GM18505 (cell line): ENCODE measurements around the gene ETV3L.
"Not testable (repeated sequence)": the region's sequence is repeated elsewhere in the genome, so short reads cannot be mapped to it uniquely, and the experiment has no call there.

Experiments used
- ATAC-seq: cut with Tn5 transposase; IDR thresholded peaks from one replicate; pipeline ENCODE4 v1.9.1; 2021; ENCODE audit not compliant: unreplicated experiment
- POLR2A ChIP-seq: IDR thresholded peaks from 4 replicates; pipeline ENCODE4 v1.6.1; 2011; ENCODE audit warnings: borderline replicate concordance; ENCODE audit not compliant: insufficient read depth, insufficient read length; ENCODE audit errors: extremely low read depth

Gene ETV3L

GRCh38 chr1:157091668-157092273, 7.8 kb downstream of the ETV3L start:
- no peak for TF ChIP-seq POLR2A
- ATAC-seq: no peak

- no peak for ATAC-seq
- no peak for TF ChIP-seq POLR2A
Measured at GRCh38 chr1:157091186-157091585, 8.4 kb downstream of the ETV3L start.

- no peak for ATAC-seq
- no peak for TF ChIP-seq POLR2A
Measured at GRCh38 chr1:157090771-157091170, 8.8 kb downstream of the ETV3L start.

GRCh38 chr1:157090196-157090647, 9.4 kb downstream of the ETV3L start:
- TF ChIP-seq POLR2A: no peak
- ATAC-seq: no peak

GRCh38 chr1:157089789-157090188, 9.8 kb downstream of the ETV3L start:
- no peak for ATAC-seq
- no peak for TF ChIP-seq POLR2A

- ATAC-seq: no peak
- no peak for TF ChIP-seq POLR2A
Measured at GRCh38 chr1:157088607-157089006, 11.0 kb downstream of the ETV3L start.

- TF ChIP-seq POLR2A: no peak
- no peak for ATAC-seq
Measured at GRCh38 chr1:157087030-157087429, 12.6 kb downstream of the ETV3L start.

- no peak for ATAC-seq
Measured at GRCh38 chr1:157086299-157086698, 13.3 kb downstream of the ETV3L start.

GRCh38 chr1:157085421-157085820, 14.2 kb downstream of the ETV3L start:
- no peak for TF ChIP-seq POLR2A
- no peak for ATAC-seq

More at GRCh38 chr1:157086299-157086698, 13.3 kb downstream of the ETV3L start:
- no peak for TF ChIP-seq POLR2A

GRCh38 chr1:157084720-157085119, 14.9 kb downstream of the ETV3L start:
- ATAC-seq: no peak
- TF ChIP-seq POLR2A: no peak

- no peak for ATAC-seq
- TF ChIP-seq POLR2A: no peak
Measured at GRCh38 chr1:157081707-157082106, 17.9 kb downstream of the ETV3L start.

- TF ChIP-seq POLR2A: no peak
- no peak for ATAC-seq
Measured at GRCh38 chr1:157080714-157081113, 18.9 kb downstream of the ETV3L start.

GRCh38 chr1:157077394-157077793, 22.2 kb downstream of the ETV3L start:
- no peak for ATAC-seq
- TF ChIP-seq POLR2A: no peak

- ATAC-seq: no peak
- TF ChIP-seq POLR2A: no peak
Measured at GRCh38 chr1:157073944-157074685, 25.5 kb downstream of the ETV3L start.

GRCh38 chr1:157069601-157070000, 30.0 kb downstream of the ETV3L start:
- ATAC-seq: no peak
- no peak for TF ChIP-seq POLR2A

- ATAC-seq: not testable (repeated sequence)
Measured at GRCh38 chr1:157059241-157059640, 40.4 kb downstream of the ETV3L start.
